PFSK-1 (cell line): ENCODE results near the gene NUCB2.

Source experiments
- FOXP2 ChIP-seq: optimal IDR thresholded peaks from 2 replicates; pipeline ENCODE3; 2011; ENCODE audit warnings: borderline replicate concordance, control low read depth, inconsistent platforms; ENCODE audit not compliant: insufficient read depth; ENCODE audit errors: extremely low read length, extremely low read depth
- POLR2AphosphoS5 ChIP-seq: IDR thresholded peaks from 2 replicates; pipeline ENCODE4 v1.6.1; 2012; ENCODE audit warnings: low read depth, mild to moderate bottlenecking, control low read depth, low read length, moderate library complexity
- REST ChIP-seq, 2 experiments: IDR thresholded peaks; 2 replicates each; pipeline versions ENCODE4 v1.6.1 to v1.8.0; 2011 to 2012; ENCODE audit warnings: low read depth in 2 of 2, low read length in 2 of 2, control low read depth in 1 of 2, inconsistent platforms in 1 of 2, mild to moderate bottlenecking in 1 of 2, moderate library complexity in 1 of 2; ENCODE audit not compliant: insufficient read depth in 1 of 2
- SIN3A ChIP-seq: IDR thresholded peaks from 2 replicates; pipeline ENCODE4 v1.6.1; 2012; ENCODE audit warnings: mild to moderate bottlenecking, low read length, moderate library complexity, borderline replicate concordance; ENCODE audit not compliant: insufficient read depth
- TAF1 ChIP-seq: IDR thresholded peaks from 2 replicates; pipeline ENCODE4 v1.6.1; 2012; ENCODE audit warnings: low read length, control low read depth, borderline replicate concordance; ENCODE audit not compliant: insufficient read depth

NUCB2 gene

GRCh38 chr11:17293311-17293710 is 16.8 kb downstream of the NUCB2 start:
- TF ChIP-seq REST (IDR thresholded peaks at IDR 0.05; ENCODE audit: insufficient read depth in 1 of 2, low read depth in 2 of 2, low read length in 2 of 2): no peak
- no peak for TF ChIP-seq POLR2AphosphoS5
- TF ChIP-seq FOXP2: no peak
- no peak for TF ChIP-seq SIN3A
- no peak for TF ChIP-seq TAF1

DNA sequence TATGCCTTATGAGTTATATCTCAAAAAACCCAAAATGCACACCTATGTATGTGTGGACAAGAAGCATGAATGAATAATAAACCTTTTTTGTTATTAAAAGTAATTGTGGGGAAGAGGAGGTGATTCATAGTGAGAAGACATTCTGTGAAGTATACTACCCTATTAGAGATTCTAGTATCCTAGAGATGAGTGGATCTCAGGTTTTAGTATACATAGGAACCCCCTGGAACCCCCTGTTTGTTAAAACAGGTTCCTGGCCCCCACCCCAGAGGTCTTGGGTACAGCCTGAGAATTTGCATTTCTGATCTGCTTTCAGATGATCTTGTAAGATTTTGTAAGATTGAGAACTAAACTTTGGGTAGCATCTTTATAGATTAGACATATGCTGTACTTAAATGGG is 17.5 kb downstream of the NUCB2 start:
- TF ChIP-seq SIN3A (no peak), TAF1 (no peak), FOXP2 (no peak), POLR2AphosphoS5 (no peak)

GRCh38 chr11:17296852-17297559 is 20.5 kb downstream of the NUCB2 start:
- TF ChIP-seq TAF1 (no peak), SIN3A (no peak), REST (IDR thresholded peaks at IDR 0.05; ENCODE audit: insufficient read depth in 1 of 2, low read depth in 2 of 2, low read length in 2 of 2) (no peak), FOXP2 (no peak), POLR2AphosphoS5 (no peak)

DNA sequence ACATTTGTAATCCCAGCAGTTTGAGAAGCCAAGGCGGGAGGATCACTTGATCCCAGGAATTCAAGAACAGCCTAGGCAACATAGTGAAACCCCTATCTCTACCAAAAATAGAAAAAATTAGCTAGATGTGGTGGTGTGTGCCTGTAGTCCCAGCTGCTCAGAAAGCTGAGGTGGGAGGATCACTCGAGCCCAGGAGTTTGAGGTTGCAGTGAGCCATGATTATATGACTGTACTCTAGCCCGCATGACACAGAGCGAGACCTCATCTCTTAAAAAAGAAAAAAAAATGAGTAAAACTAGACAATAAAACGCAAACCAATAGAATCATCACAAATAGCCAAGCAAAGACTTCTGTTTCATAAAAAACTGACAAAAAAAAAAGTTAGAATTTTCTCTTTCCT is 21.8 kb downstream of the NUCB2 start:
- TF ChIP-seq REST (IDR thresholded peaks at IDR 0.05; ENCODE audit: insufficient read depth in 1 of 2, low read depth in 2 of 2, low read length in 2 of 2): no peak
- TF ChIP-seq POLR2AphosphoS5: no peak
- no peak for TF ChIP-seq FOXP2
- no peak for TF ChIP-seq TAF1
- TF ChIP-seq SIN3A: no peak

- TF ChIP-seq FOXP2: no peak
- no peak for TF ChIP-seq POLR2AphosphoS5
- no peak for TF ChIP-seq SIN3A
- no peak for TF ChIP-seq TAF1
- TF ChIP-seq REST (IDR thresholded peaks at IDR 0.05; ENCODE audit: insufficient read depth in 1 of 2, low read depth in 2 of 2, low read length in 2 of 2): no peak
Observed at GRCh38 chr11:17300372-17300771, 23.8 kb downstream of the NUCB2 start.
